Measurements from ENCODE around the gene CDH4.

CDH4 gene

GRCh38 chr20:61588411-61589385 lies 336.6 kb downstream of the CDH4 start:
- no peak overlapping the region for H3K27ac ChIP-seq (ENCODE audit: low read length)
- no peak overlapping the region for H2AFZ ChIP-seq (ENCODE audit: low read depth, low read length)
- peaks cover 4% of the 10 kb centered on the region for H3K9me3 ChIP-seq (ENCODE audit: insufficient read depth, low read length, severe bottlenecking)
- no peak overlapping the region for H3K4me3 ChIP-seq (ENCODE audit: low read depth in 1 of 2, low read length in 2 of 2)
- DNase-seq (no peak), ATAC-seq (ENCODE audit: insufficient read depth, low read depth) (no peak)
- no peaks in the 10 kb centered on the region for H4K20me1 ChIP-seq (ENCODE audit: insufficient read depth, low read length)
- H3K4me2 ChIP-seq (ENCODE audit: insufficient read depth, low read length): no peak overlapping the region
- TF ChIP-seq EZH2 (IDR thresholded peaks at IDR 0.05; ENCODE audit: borderline replicate concordance, low read depth, low read length, severe bottlenecking): no peak
- TF ChIP-seq, protein P1, sequence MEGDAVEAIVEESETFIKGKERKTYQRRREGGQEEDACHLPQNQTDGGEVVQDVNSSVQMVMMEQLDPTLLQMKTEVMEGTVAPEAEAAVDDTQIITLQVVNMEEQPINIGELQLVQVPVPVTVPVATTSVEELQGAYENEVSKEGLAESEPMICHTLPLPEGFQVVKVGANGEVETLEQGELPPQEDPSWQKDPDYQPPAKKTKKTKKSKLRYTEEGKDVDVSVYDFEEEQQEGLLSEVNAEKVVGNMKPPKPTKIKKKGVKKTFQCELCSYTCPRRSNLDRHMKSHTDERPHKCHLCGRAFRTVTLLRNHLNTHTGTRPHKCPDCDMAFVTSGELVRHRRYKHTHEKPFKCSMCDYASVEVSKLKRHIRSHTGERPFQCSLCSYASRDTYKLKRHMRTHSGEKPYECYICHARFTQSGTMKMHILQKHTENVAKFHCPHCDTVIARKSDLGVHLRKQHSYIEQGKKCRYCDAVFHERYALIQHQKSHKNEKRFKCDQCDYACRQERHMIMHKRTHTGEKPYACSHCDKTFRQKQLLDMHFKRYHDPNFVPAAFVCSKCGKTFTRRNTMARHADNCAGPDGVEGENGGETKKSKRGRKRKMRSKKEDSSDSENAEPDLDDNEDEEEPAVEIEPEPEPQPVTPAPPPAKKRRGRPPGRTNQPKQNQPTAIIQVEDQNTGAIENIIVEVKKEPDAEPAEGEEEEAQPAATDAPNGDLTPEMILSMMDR (IDR thresholded peaks at IDR 0.05; ENCODE audit: borderline replicate concordance, extremely low read depth, low read length, poor library complexity, severe bottlenecking): no peak
- no peak overlapping the region for H3K9ac ChIP-seq (ENCODE audit: low read depth, low read length)
- no peaks in the 10 kb centered on the region for H3K79me2 ChIP-seq (ENCODE audit: insufficient read depth, low read length)
- no peaks in the 10 kb centered on the region for H3K27me3 ChIP-seq (ENCODE audit: insufficient read depth, low read length, poor library complexity)
- no peaks in the 10 kb centered on the region for H3K4me1 ChIP-seq (ENCODE audit: insufficient read depth, low read length)
- no peaks in the 10 kb centered on the region for H3K36me3 ChIP-seq (ENCODE audit: insufficient read depth, low read length)

GRCh38 chr20:61590236-61590635 lies 338.2 kb downstream of the CDH4 start:
- H4K20me1 ChIP-seq (ENCODE audit: insufficient read depth, low read length): no peaks in the 10 kb centered on the region
- no peaks in the 10 kb centered on the region for H3K79me2 ChIP-seq (ENCODE audit: insufficient read depth, low read length)
- no peak overlapping the region for H3K4me2 ChIP-seq (ENCODE audit: insufficient read depth, low read length)
- H2AFZ ChIP-seq (ENCODE audit: low read depth, low read length): no peak overlapping the region
- no peak overlapping the region for H3K9ac ChIP-seq (ENCODE audit: low read depth, low read length)
- H3K27ac ChIP-seq (ENCODE audit: low read length): no peak overlapping the region
- no peaks in the 10 kb centered on the region for H3K36me3 ChIP-seq (ENCODE audit: insufficient read depth, low read length)
- H3K4me3 ChIP-seq (ENCODE audit: low read depth in 1 of 2, low read length in 2 of 2): no peak overlapping the region
- ATAC-seq (ENCODE audit: insufficient read depth, low read depth) (no peak), DNase-seq (no peak)
- peaks cover 4% of the 10 kb centered on the region for H3K9me3 ChIP-seq (ENCODE audit: insufficient read depth, low read length, severe bottlenecking)
- TF ChIP-seq, protein P1 (IDR thresholded peaks at IDR 0.05; ENCODE audit: borderline replicate concordance, extremely low read depth, low read length, poor library complexity, severe bottlenecking): no peak
- TF ChIP-seq EZH2 (IDR thresholded peaks at IDR 0.05; ENCODE audit: borderline replicate concordance, low read depth, low read length, severe bottlenecking): no peak
- no peaks in the 10 kb centered on the region for H3K27me3 ChIP-seq (ENCODE audit: insufficient read depth, low read length, poor library complexity)
- H3K4me1 ChIP-seq (ENCODE audit: insufficient read depth, low read length): no peaks in the 10 kb centered on the region

DNA sequence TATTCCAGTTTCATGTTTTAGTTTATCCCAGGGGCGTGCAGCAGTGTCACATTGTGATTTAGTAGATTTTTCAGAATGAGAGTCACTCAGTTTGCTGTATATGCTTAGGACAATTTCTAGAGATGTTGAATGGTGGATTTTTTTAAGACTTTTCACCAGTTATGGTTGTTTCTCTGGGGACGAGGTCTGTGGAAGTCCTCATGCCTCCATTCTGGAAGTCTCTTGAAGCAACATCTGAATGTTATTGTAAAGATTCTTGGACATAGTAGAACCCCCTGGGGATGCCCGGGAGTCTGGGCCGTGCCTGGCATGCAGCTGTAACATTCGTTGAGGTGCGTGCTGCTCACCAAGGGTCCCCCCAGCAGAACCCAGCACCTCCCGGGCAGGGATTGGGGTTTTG lies 341.5 kb downstream of the CDH4 start:
- Histone ChIP-seq H3K36me3 (ENCODE audit: insufficient read depth, low read length) (no peaks in the 10 kb centered on the region), H3K27me3 (ENCODE audit: insufficient read depth, low read length, poor library complexity) (no peaks in the 10 kb centered on the region), H3K4me1 (ENCODE audit: insufficient read depth, low read length) (no peaks in the 10 kb centered on the region), H3K4me2 (ENCODE audit: insufficient read depth, low read length) (no peak overlapping the region), H3K9ac (ENCODE audit: low read depth, low read length) (no peak overlapping the region), H3K9me3 (ENCODE audit: insufficient read depth, low read length, severe bottlenecking) (peaks cover 13% of the 10 kb centered on the region), H4K20me1 (ENCODE audit: insufficient read depth, low read length) (no peaks in the 10 kb centered on the region), H3K27ac (ENCODE audit: low read length) (no peak overlapping the region), H3K4me3 (ENCODE audit: low read depth in 1 of 2, low read length in 2 of 2) (no peak overlapping the region), H3K79me2 (ENCODE audit: insufficient read depth, low read length) (no peaks in the 10 kb centered on the region), H2AFZ (ENCODE audit: low read depth, low read length) (no peak overlapping the region)
- DNase-seq: no peak
- ATAC-seq (ENCODE audit: insufficient read depth, low read depth): no peak
- TF ChIP-seq EZH2 (IDR thresholded peaks at IDR 0.05; ENCODE audit: borderline replicate concordance, low read depth, low read length, severe bottlenecking): no peak
- TF ChIP-seq, protein P1 (IDR thresholded peaks at IDR 0.05; ENCODE audit: borderline replicate concordance, extremely low read depth, low read length, poor library complexity, severe bottlenecking): no peak
